HCT116 (cell line): ENCODE data around the gene PPM1F. TPM values are rescaled to one million over a fixed set of nuclear protein-coding genes. Genes with fewer than 3 reads are reported as not detected.
"Not testable (repeated sequence)": the region's sequence is repeated elsewhere in the genome, so short reads cannot be mapped to it uniquely, and the experiment has no call there.

Experiments used
- ATAC-seq: fragments of 200-7000 bp; cut with Tn5 transposase; 2 replicates; pipeline ENCODE4 v1.9.1; 2020; ENCODE audit warnings: mild to moderate bottlenecking, moderate library complexity
- BruUV-seq: library from RNA; stranded (reverse); fragments of 400-500 nt; replicated peaks from 2 replicates; lab custom pipeline; 2021; lab: Mats Ljungman, UMichigan
- CTCF ChIA-PET: fragments of 300-600 bp; sonication (Branson Sonifier 250); formaldehyde crosslinking; loops from one replicate; lab custom pipeline; 2021; ENCODE audit warnings: antibody characterized with exemption; lab: Charles Lee
- POLR2A ChIA-PET: fragments of 300-600, 350-600 bp; sonication (Branson Sonifier 250); formaldehyde crosslinking; loops from one replicate; lab custom pipeline; 2021; ENCODE audit warnings: antibody characterized with exemption; lab: Charles Lee
- RAD21 ChIA-PET, 2 experiments: fragments of 300-600 bp; sonication (Branson Sonifier 250); formaldehyde crosslinking; loops; one replicate each; lab custom pipeline; 2023; ENCODE audit warnings: low total read pairs in 2 of 2; ENCODE audit not compliant: uncharacterized antibody in 2 of 2, unreplicated experiment in 2 of 2, low non-redundant PET in 1 of 2; lab: Charles Lee
- DNase-seq: peaks from one replicate; pipeline ENCODE4 v3.0.0-alpha.2; 2010; ENCODE audit warnings: low read depth, low spot score
- H2AFZ ChIP-seq: fragments of 200-600 bp; shearing (Covaris generic), sonication (generic); 2 replicates; pipeline ENCODE4 v1.6.1; 2017; ENCODE audit warnings: low read depth, mixed run types, mixed read lengths, antibody characterized with exemption, low read length; ENCODE audit not compliant: poor library complexity, severe bottlenecking
- H3K27ac ChIP-seq: 2 replicates; pipeline ENCODE4 v1.5.1; 2012; ENCODE audit warnings: low read depth, low read length
- H3K27me3 ChIP-seq: fragments of 200-600 bp; sonication (generic); 2 replicates; pipeline ENCODE4 v1.6.1; 2016; ENCODE audit warnings: mixed run types, low read length, mixed read lengths; ENCODE audit not compliant: insufficient read depth
- H3K36me3 ChIP-seq, 2 experiments: fragments of 200-500 bp in 1 of 2; fragments of 200-600 bp in 1 of 2; sonication (Bioruptor generic) in 1 of 2; sonication (generic) in 1 of 2; 2 replicates each; pipeline versions ENCODE4 v1.5.1 to v1.6.1; 2014 to 2016; ENCODE audit warnings: low read length in 2 of 2, inconsistent platforms in 1 of 2, mixed read lengths in 1 of 2, mixed run types in 1 of 2; ENCODE audit not compliant: insufficient read depth in 2 of 2, control insufficient read depth in 1 of 2
- H3K4me1 ChIP-seq, 2 experiments: fragments of 200-600 bp in 1 of 2; sonication (generic) in 1 of 2; 2 replicates each; pipeline versions ENCODE4 v1.5.1 to v1.6.1; 2012 to 2017; ENCODE audit warnings: low read length in 2 of 2, inconsistent platforms in 1 of 2, mild to moderate bottlenecking in 1 of 2, mixed read lengths in 1 of 2, mixed run types in 1 of 2, moderate library complexity in 1 of 2; ENCODE audit not compliant: insufficient read depth in 2 of 2, control insufficient read depth in 1 of 2
- H3K4me2 ChIP-seq: fragments of 200-600 bp; sonication (generic); 2 replicates; pipeline ENCODE4 v1.6.1; 2017; ENCODE audit warnings: mixed run types, low read length, mixed read lengths
- H3K4me3 ChIP-seq, 2 experiments: fragments of 200-600 bp in 1 of 2; sonication (generic) in 1 of 2; replicated peaks in 1 of 2; 2 replicates each; pipeline ENCODE4 v1.5.1; 2011 to 2016; ENCODE audit warnings: low read length in 2 of 2, control low read depth in 1 of 2, low read depth in 1 of 2, mild to moderate bottlenecking in 1 of 2, mixed read lengths in 1 of 2, mixed run types in 1 of 2
- H3K79me2 ChIP-seq: fragments of 200-600 bp; sonication (generic); 2 replicates; pipeline ENCODE4 v1.6.1; 2017; ENCODE audit warnings: mild to moderate bottlenecking, mixed run types, low read length, moderate library complexity, mixed read lengths; ENCODE audit not compliant: insufficient read depth
- H3K9ac ChIP-seq: fragments of 200-600 bp; sonication (generic); 2 replicates; pipeline ENCODE4 v1.6.1; 2016; ENCODE audit warnings: low read length, mixed read lengths
- H3K9me2 ChIP-seq: fragments of 200-600 bp; sonication (generic), shearing (Covaris generic); 2 replicates; pipeline ENCODE4 v1.6.1; 2017; ENCODE audit warnings: mixed run types, mild to moderate bottlenecking, moderate library complexity; ENCODE audit not compliant: insufficient read depth
- H3K9me3 ChIP-seq, 2 experiments: fragments of 200-500 bp in 1 of 2; fragments of 200-600 bp in 1 of 2; sonication (Bioruptor generic) in 1 of 2; sonication (generic) in 1 of 2; 2 replicates each; pipeline ENCODE4 v1.6.1; 2014 to 2017; ENCODE audit warnings: low read length in 2 of 2, mixed read lengths in 2 of 2, inconsistent platforms in 1 of 2, low read depth in 1 of 2, mild to moderate bottlenecking in 1 of 2, mixed run types in 1 of 2, moderate library complexity in 1 of 2; ENCODE audit not compliant: control insufficient read depth in 1 of 2, insufficient read depth in 1 of 2
- H4K20me1 ChIP-seq: fragments of 200-600 bp; sonication (generic), shearing (Covaris generic); 2 replicates; pipeline ENCODE4 v1.6.1; 2017; ENCODE audit warnings: mixed run types, mild to moderate bottlenecking, moderate library complexity; ENCODE audit not compliant: insufficient read depth
- CEBPB ChIP-seq: IDR thresholded peaks from 2 replicates; pipeline ENCODE4 v1.6.1; 2012; ENCODE audit warnings: low read depth
- EZH2 ChIP-seq: fragments of 200-600 bp; sonication (generic); IDR thresholded peaks from 2 replicates; pipeline ENCODE4 v1.6.1; 2017; ENCODE audit warnings: antibody characterized with exemption, mixed run types
- EZH2phosphoT487 ChIP-seq: fragments of 200-600 bp; IDR thresholded peaks from 2 replicates; pipeline ENCODE4 v1.6.1; 2018; ENCODE audit warnings: antibody characterized with exemption, borderline replicate concordance
- POLR2AphosphoS5 ChIP-seq: IDR thresholded peaks from 2 replicates; pipeline ENCODE4 v1.6.1; 2011; ENCODE audit warnings: mild to moderate bottlenecking, low read depth, low read length, moderate library complexity
- SP1 ChIP-seq: IDR thresholded peaks from 2 replicates; pipeline ENCODE4 v1.6.1; 2012; ENCODE audit warnings: low read depth
- ZNF274 ChIP-seq: fragments of 200-500 bp; sonication (Bioruptor generic); IDR thresholded peaks from 2 replicates; pipeline ENCODE4 v1.6.1; 2014; ENCODE audit warnings: mild to moderate bottlenecking, low read depth, low read length, inconsistent platforms
- intact Hi-C: fragments of 100-400 bp; cut with micrococcal nuclease; formaldehyde crosslinking; loops from 2 replicates; pipeline ENCODE4 v1.10.0; 2022
- total RNA-seq: library from RNA; stranded (reverse); gene quantifications from one replicate; pipeline ENCODE4 v1.2.1, GENCODE V29; 2021; ENCODE audit not compliant: unreplicated experiment
- TF ChIP-seq, protein P1 (sequence below), 3 experiments: fragments of 200-600 bp in 1 of 3; sonication (generic) in 1 of 3; IDR thresholded peaks in 2 of 3; conservative IDR thresholded peaks in 1 of 3; 2 replicates each; pipeline ENCODE4 v1.5.1; 2012 to 2017; ENCODE audit warnings: low read depth in 2 of 3, low read length in 2 of 3, antibody characterized with exemption in 1 of 3, borderline replicate concordance in 1 of 3, control low read depth in 1 of 3, mild to moderate bottlenecking in 1 of 3, mixed read lengths in 1 of 3, mixed run types in 1 of 3, moderate library complexity in 1 of 3; ENCODE audit not compliant: insufficient read depth in 1 of 3
- TF ChIP-seq, protein P2 (sequence below): IDR thresholded peaks from 2 replicates; pipeline ENCODE4 v1.6.1; 2011; ENCODE audit warnings: mild to moderate bottlenecking, low read length, moderate library complexity; ENCODE audit not compliant: insufficient replicate concordance; ENCODE audit errors: extremely low read depth
- TF ChIP-seq, protein P3 (sequence below): IDR thresholded peaks from 2 replicates; pipeline ENCODE4 v1.6.1; 2012; ENCODE audit warnings: low read depth

Gene PPM1F
- total RNA-seq, 1 experiment from 2014 or later, result 27.3 TPM

DNA sequence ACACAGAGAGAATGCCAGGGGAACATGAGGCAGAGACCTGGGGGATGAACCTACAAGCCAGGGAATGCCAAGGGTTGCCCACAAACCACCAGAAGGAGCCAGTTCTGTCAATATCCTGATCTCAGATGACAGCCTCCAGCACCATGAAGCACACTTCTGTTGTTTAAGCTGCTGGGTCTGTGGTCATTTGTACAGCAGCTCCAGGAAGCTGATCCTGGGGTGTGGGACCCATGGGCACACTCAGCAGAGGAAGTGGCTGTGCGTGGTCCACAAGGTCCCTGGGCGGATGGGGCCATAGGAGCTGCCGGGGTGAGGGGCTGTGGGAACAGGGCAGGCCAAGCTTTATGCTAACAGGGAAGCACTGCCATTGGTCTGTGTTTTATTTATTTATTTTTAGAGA is 12.1 kb downstream of the PPM1F start:
- no peaks in the 10 kb centered on the region for H3K9me2 ChIP-seq
- no peaks in the 10 kb centered on the region for H3K27me3 ChIP-seq
- no peak overlapping the region for H3K4me3 ChIP-seq
- peaks cover 26 to 56% of the 10 kb centered on the region in 2 experiments for H3K4me1 ChIP-seq
- ChIA-PET POLR2A (no interaction called here), CTCF (no interaction called here), RAD21 (interaction anchor here in 1 of 2 experiments (0.6 kb wide), 1 partner anchor 162 kb away, joined by 4 read pairs; no protein-coding TSS in a partner anchor)
- TF ChIP-seq EZH2 (no peak), SP1 (no peak), EZH2phosphoT487 (no peak), ZNF274 (no peak), CEBPB (no peak), POLR2AphosphoS5 (no peak)
- TF ChIP-seq, protein P1, sequence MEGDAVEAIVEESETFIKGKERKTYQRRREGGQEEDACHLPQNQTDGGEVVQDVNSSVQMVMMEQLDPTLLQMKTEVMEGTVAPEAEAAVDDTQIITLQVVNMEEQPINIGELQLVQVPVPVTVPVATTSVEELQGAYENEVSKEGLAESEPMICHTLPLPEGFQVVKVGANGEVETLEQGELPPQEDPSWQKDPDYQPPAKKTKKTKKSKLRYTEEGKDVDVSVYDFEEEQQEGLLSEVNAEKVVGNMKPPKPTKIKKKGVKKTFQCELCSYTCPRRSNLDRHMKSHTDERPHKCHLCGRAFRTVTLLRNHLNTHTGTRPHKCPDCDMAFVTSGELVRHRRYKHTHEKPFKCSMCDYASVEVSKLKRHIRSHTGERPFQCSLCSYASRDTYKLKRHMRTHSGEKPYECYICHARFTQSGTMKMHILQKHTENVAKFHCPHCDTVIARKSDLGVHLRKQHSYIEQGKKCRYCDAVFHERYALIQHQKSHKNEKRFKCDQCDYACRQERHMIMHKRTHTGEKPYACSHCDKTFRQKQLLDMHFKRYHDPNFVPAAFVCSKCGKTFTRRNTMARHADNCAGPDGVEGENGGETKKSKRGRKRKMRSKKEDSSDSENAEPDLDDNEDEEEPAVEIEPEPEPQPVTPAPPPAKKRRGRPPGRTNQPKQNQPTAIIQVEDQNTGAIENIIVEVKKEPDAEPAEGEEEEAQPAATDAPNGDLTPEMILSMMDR (IDR thresholded peaks at IDR 0.05 in 2 of 3, conservative IDR thresholded peaks at IDR 0.05 in 1 of 3; ENCODE audit: borderline replicate concordance in 1 of 3, insufficient read depth in 1 of 3, low read depth in 2 of 3, low read length in 2 of 3), result no peak
- TF ChIP-seq, protein P2, sequence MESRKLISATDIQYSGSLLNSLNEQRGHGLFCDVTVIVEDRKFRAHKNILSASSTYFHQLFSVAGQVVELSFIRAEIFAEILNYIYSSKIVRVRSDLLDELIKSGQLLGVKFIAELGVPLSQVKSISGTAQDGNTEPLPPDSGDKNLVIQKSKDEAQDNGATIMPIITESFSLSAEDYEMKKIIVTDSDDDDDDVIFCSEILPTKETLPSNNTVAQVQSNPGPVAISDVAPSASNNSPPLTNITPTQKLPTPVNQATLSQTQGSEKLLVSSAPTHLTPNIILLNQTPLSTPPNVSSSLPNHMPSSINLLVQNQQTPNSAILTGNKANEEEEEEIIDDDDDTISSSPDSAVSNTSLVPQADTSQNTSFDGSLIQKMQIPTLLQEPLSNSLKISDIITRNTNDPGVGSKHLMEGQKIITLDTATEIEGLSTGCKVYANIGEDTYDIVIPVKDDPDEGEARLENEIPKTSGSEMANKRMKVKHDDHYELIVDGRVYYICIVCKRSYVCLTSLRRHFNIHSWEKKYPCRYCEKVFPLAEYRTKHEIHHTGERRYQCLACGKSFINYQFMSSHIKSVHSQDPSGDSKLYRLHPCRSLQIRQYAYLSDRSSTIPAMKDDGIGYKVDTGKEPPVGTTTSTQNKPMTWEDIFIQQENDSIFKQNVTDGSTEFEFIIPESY, result no peak
- TF ChIP-seq, protein P3, sequence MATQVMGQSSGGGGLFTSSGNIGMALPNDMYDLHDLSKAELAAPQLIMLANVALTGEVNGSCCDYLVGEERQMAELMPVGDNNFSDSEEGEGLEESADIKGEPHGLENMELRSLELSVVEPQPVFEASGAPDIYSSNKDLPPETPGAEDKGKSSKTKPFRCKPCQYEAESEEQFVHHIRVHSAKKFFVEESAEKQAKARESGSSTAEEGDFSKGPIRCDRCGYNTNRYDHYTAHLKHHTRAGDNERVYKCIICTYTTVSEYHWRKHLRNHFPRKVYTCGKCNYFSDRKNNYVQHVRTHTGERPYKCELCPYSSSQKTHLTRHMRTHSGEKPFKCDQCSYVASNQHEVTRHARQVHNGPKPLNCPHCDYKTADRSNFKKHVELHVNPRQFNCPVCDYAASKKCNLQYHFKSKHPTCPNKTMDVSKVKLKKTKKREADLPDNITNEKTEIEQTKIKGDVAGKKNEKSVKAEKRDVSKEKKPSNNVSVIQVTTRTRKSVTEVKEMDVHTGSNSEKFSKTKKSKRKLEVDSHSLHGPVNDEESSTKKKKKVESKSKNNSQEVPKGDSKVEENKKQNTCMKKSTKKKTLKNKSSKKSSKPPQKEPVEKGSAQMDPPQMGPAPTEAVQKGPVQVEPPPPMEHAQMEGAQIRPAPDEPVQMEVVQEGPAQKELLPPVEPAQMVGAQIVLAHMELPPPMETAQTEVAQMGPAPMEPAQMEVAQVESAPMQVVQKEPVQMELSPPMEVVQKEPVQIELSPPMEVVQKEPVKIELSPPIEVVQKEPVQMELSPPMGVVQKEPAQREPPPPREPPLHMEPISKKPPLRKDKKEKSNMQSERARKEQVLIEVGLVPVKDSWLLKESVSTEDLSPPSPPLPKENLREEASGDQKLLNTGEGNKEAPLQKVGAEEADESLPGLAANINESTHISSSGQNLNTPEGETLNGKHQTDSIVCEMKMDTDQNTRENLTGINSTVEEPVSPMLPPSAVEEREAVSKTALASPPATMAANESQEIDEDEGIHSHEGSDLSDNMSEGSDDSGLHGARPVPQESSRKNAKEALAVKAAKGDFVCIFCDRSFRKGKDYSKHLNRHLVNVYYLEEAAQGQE, result no peak
- peaks cover 6 to 37% of the 10 kb centered on the region in 2 experiments; a peak in 3 of 4 replicates for H3K36me3 ChIP-seq
- peaks cover 6% of the 10 kb centered on the region; the same call in 1 of the 2 replicates for H3K79me2 ChIP-seq
- H3K4me2 ChIP-seq, result no peak overlapping the region
- intact Hi-C loops, result no loop called here
- H3K27ac ChIP-seq, result no peak overlapping the region
- H3K9ac ChIP-seq, result no peak overlapping the region
- H4K20me1 ChIP-seq, result no peaks in the 10 kb centered on the region
- no peak overlapping the region for H2AFZ ChIP-seq
- no TSS peak for BruUV-seq
- DNase-seq, result no peak
- ATAC-seq, result no peak
- H3K9me3 ChIP-seq, result no peaks in the 10 kb centered on the region

DNA sequence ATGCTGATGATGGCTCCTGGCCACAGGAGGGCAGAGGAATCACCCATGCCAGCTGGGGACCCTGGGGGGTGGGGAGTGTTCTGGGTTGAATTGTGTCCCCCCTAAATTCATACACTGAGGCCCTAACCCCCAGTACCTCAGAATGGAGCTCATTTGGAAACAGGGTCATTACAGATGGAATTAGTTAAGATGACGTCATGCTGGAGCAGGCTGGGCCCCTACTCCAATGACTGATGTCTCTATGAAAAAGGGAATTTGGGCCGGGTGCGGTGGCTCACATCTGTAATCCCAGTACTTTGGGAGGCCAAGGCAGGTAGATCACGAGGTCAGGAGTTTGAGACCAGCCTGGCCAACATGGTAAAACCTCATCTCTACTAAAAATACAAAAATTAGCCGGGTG is 12.7 kb downstream of the PPM1F start:
- H3K27ac ChIP-seq, H3K9ac ChIP-seq, RAD21 ChIA-PET, ATAC-seq, H3K27me3 ChIP-seq, H3K9me2 ChIP-seq, DNase-seq, H3K4me3 ChIP-seq, H3K9me3 ChIP-seq, H3K4me2 ChIP-seq, CTCF ChIA-PET, BruUV-seq, POLR2A ChIA-PET, H2AFZ ChIP-seq, H4K20me1 ChIP-seq, H3K79me2 ChIP-seq: not testable (repeated sequence)
- Histone ChIP-seq H3K36me3 (peaks cover 4 to 39% of the 10 kb centered on the region in 2 experiments; a peak in 3 of 4 replicates), H3K4me1 (peaks cover 26 to 56% of the 10 kb centered on the region in 2 experiments)
- intact Hi-C loops, result loop anchor here (2.0 kb wide), 1 partner anchor 227 kb away; no protein-coding TSS in a partner anchor
